Motor neuron (in vitro differentiated cells): Measurements from ENCODE around the gene USP3. TPM values are rescaled to one million over a fixed set of nuclear protein-coding genes. Genes with fewer than 3 reads are reported as not detected.

Source experiments
- ATAC-seq, 8 experiments: fragments of 200-7000 bp; cut with Tn5 transposase; replicated peaks in 6 of 8; 2 replicates each; pipeline ENCODE4 v1.8.0; 2021; ENCODE audit warnings: mild to moderate bottlenecking in 8 of 8, moderate library complexity in 8 of 8
- H3K27ac ChIP-seq, 2 donors: fragments of 250-450 bp; sonication (Bioruptor Pico); 2 replicates each; pipeline ENCODE4 v1.9.0; 2021; ENCODE audit warnings: antibody characterized with exemption in 2 of 2, mild to moderate bottlenecking in 2 of 2, moderate library complexity in 1 of 2
- H3K4me1 ChIP-seq, 2 donors: fragments of 250-450 bp; sonication (Bioruptor Pico); replicated peaks in 1 of 2; 2 replicates each; pipeline ENCODE4 v1.6.1; 2021; ENCODE audit warnings: antibody characterized with exemption in 2 of 2, mild to moderate bottlenecking in 2 of 2, moderate library complexity in 1 of 2
- H3K4me3 ChIP-seq, 5 donors: fragments of 250-450 bp; sonication (Bioruptor Pico); 2 replicates each; pipeline ENCODE4 v1.9.0; 2021; ENCODE audit warnings: antibody characterized with exemption in 5 of 5, mild to moderate bottlenecking in 5 of 5, moderate library complexity in 4 of 5
- WGBS, 10 experiments: fragments of 450-650 bp; shearing (Covaris generic); methylation state at CpG; one replicate each; pipeline ENCODE4 v1.0.0; 2022; 5-methylcytosine and 5-hydroxymethylcytosine counted together
- in situ Hi-C, 9 experiments: fragments of 400-800 bp; cut with MboI; loops; one replicate each; pipeline ENCODE4 v1.15.0; 2021; ENCODE audit warnings: low sequenced_read_pairs in 9 of 9, low pct_unique_long_range_greater_than_20kb in 2 of 9; ENCODE audit not compliant: unreplicated experiment in 9 of 9
- total RNA-seq, 8 experiments: library from RNA; unstranded; fragments of 300-600 nt; gene quantifications; 2 replicates each; pipeline versions ENCODE4 v1.2.3 to v1.2.4, GENCODE V29; 2022

The USP3 gene
- total RNA-seq, 8 experiments from 2014 or later = 20.4 to 63.7 (median 47.1) TPM

GRCh38 chr15:63493436-63493835, 11.0 kb upstream of the USP3 start:
- Histone ChIP-seq H3K4me1 (peaks cover 0 to 7% of the 10 kb centered on the region in 2 donors), H3K27ac (no peak overlapping the region), H3K4me3 (no peak overlapping the region)
- ATAC-seq = no peak
- in situ Hi-C loops = no loop called here
- WGBS, 10 experiments = 33 to 100% (median 83%) methylated on average over 1 to 2 of the region's 2 CpGs; no CpG with 5 or more reads in 2 of the 10 experiments

GRCh38 chr15:63494408-63494807, 10.0 kb upstream of the USP3 start:
- ATAC-seq = no peak
- no peak overlapping the region for H3K4me3 ChIP-seq
- 84 to 100% (median 97%) methylated on average over 1 to 4 of the region's 4 CpGs; no CpG with 5 or more reads in 5 of the 10 experiments for WGBS, 10 experiments
- H3K27ac ChIP-seq = no peak overlapping the region
- H3K4me1 ChIP-seq = peaks cover 0 to 7% of the 10 kb centered on the region in 2 donors
- in situ Hi-C loops = no loop called here

DNA sequence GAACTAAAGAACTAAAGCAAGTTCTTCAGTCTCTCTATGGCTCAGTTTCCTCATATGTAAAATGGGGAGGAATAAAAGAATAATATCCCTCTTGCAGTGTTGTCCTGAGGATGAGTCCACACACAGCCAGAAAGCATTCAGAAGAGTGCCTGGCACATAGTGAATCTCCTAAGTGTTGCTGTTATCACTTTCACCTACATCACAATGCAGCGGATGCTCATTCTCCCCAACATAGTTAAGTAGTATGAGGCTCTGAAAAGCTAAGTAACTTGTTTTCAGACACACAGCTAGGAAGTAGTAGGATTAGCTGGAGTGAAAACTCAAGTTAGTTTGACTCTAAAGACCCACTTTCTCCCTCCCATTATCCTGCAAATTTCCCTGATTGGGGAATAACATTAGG, 9.1 kb upstream of the USP3 start:
- Histone ChIP-seq H3K27ac (no peak overlapping the region), H3K4me3 (no peak overlapping the region), H3K4me1 (peaks cover 0 to 7% of the 10 kb centered on the region in 2 donors)
- no peak for ATAC-seq
- 33 to 83% (median 67%) methylated on average over 1 of the region's 1 CpG; no CpG with 5 or more reads in 6 of the 10 experiments for WGBS, 10 experiments
- in situ Hi-C loops = no loop called here

GRCh38 chr15:63495780-63496488, 8.5 kb upstream of the USP3 start:
- Histone ChIP-seq H3K27ac (no peak overlapping the region), H3K4me1 (peaks cover 0 to 10% of the 10 kb centered on the region in 2 donors), H3K4me3 (no peak overlapping the region)
- ATAC-seq = peak in 1 of 8 experiments; percentile 59
- in situ Hi-C loops = no loop called here
- 30 to 94% (median 74%) methylated on average over 1 to 5 of the region's 5 CpGs for WGBS, 10 experiments

GRCh38 chr15:63497642-63498467, 6.5 kb upstream of the USP3 start:
- Histone ChIP-seq H3K27ac (no peak overlapping the region), H3K4me1 (peaks cover 8 to 21% of the 10 kb centered on the region in 2 donors), H3K4me3 (no peak overlapping the region)
- peak in 1 of 8 experiments; percentile 20 for ATAC-seq
- in situ Hi-C loops = no loop called here
- 67 to 100% (median 92%) methylated on average over 1 to 5 of the region's 8 CpGs for WGBS, 10 experiments

GRCh38 chr15:63499175-63499549, 5.2 kb upstream of the USP3 start:
- WGBS, 10 experiments = 90 to 100% (median 94%) methylated on average over 3 to 6 of the region's 6 CpGs; no CpG with 5 or more reads in 3 of the 10 experiments
- in situ Hi-C loops = no loop called here
- Histone ChIP-seq H3K27ac (no peak overlapping the region), H3K4me1 (peaks cover 17 to 27% of the 10 kb centered on the region in 2 donors), H3K4me3 (no peak overlapping the region)
- ATAC-seq = no peak

DNA sequence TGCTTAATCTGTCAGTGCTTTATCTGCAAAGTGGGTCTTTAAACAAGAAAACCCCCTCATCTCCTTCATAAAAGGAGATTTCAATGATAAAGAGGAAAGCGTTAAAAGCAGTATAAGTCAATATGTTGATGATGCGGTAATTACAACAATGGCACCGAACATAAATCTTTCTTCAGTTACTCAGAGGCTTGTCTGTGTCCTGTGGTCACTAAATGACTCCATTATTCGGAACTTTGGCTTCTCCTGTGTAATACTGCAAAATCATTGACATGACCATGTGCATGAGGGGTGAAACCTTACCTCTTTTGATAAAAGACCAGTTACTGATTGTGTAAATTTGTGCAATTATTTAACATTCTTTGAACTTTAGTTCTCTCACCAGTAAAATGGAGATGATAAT, 4.8 kb upstream of the USP3 start:
- ATAC-seq = no peak
- WGBS, 10 experiments = 22 to 100% (median 69%) methylated on average over 1 to 4 of the region's 4 CpGs
- Histone ChIP-seq H3K4me3 (no peak overlapping the region), H3K4me1 (peaks cover 17 to 27% of the 10 kb centered on the region in 2 donors), H3K27ac (no peak overlapping the region)
- in situ Hi-C loops = no loop called here

GRCh38 chr15:63500265-63501250, 3.8 kb upstream of the USP3 start:
- no peak overlapping the region for H3K4me3 ChIP-seq
- H3K27ac ChIP-seq = no peak overlapping the region
- peaks cover 17 to 27% of the 10 kb centered on the region in 2 donors for H3K4me1 ChIP-seq
- in situ Hi-C loops = no loop called here
- 40 to 100% (median 79%) methylated on average over 1 to 7 of the region's 8 CpGs; no CpG with 5 or more reads in 1 of the 10 experiments for WGBS, 10 experiments
- ATAC-seq = no peak

DNA sequence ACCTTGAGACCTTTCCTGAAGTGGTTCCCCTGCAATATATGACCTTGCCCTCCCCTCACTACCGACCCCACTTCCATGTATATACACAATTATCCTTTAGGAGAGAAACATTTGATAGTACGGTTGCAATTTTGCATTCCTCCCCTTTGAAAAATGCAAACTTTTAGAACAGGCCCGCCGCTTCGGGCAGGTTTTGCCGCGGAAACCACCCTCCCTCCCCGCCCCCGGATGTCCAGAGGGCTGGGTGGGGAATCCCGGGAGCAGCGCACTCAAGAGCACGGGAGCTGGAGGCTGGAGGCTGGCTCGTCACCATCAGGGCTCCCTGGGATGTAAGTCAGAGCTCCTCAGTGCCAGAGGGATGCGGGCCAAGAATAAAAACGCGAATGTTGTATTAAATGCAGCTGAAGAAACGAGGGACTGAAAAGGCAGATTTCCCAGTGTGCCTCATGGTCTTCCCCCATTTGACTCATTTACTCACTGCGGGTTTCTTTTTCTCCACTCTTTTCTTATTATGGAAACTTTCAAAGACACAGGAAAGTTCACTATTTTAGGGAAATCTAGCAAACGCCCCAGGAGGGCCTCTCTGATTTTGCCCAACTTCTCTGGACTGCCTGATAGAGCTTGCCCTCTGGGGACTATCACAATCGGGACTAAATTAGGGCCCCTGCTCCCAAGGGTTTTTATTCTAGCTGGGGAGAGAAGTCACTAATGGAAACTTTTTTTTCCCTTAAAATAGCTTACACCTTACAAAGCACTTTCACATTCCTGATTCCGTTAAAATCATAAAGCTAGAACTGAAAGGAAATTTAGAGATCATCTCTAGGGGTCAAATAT, 2.9 kb upstream of the USP3 start:
- 5 to 50% (median 25%) methylated on average over 2 to 13 of the region's 21 CpGs for WGBS, 10 experiments
- in situ Hi-C loops = no loop called here
- H3K27ac ChIP-seq = no peak overlapping the region
- peaks cover 19 to 28% of the 10 kb centered on the region in 2 donors for H3K4me1 ChIP-seq
- H3K4me3 ChIP-seq = no peak overlapping the region
- ATAC-seq = peak in 3 of 8 experiments; percentile 4 to 8 (median 6)

DNA sequence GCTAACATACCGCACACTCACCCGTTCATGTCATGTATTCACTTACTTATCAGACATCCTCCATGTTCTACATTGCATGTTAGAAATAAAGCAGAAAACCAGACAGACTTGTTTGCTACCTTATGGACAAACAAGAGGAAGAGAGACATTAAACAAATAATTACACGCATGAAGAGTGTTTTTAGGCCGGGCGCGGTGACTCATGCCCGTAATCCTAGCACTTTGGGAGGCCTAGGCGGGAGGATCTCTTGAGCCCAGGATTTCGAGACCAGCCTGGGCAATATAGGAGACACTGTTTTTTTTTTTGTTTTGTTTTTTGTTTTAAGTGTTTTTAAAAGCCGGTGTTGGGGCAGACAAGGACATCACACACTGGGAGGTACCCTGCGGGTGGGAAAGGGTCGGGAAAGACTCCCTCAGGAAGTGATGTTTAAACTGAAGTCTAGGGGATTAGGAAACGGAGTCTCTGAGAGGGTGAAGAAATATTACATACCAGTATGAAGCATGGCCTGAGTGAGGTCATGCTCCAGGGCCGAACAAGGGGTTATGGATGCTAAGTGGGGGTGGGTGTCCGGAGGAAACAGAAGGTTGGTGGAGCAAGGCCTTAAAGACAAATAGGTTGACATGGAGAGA, 2.1 kb upstream of the USP3 start:
- H3K4me3 ChIP-seq = no peak overlapping the region
- no peak for ATAC-seq
- in situ Hi-C loops = no loop called here
- 55 to 100% (median 88%) methylated on average over 1 to 13 of the region's 15 CpGs for WGBS, 10 experiments
- peaks cover 25 to 31% of the 10 kb centered on the region in 2 donors for H3K4me1 ChIP-seq
- no peak overlapping the region for H3K27ac ChIP-seq

GRCh38 chr15:63502843-63503738, 1.3 kb upstream of the USP3 start:
- Histone ChIP-seq H3K4me3 (peak overlapping the region; percentile 58 to 93 (median 63)), H3K27ac (peak overlapping the region in 1 of 2 donors; percentile 2), H3K4me1 (peaks cover 33 to 34% of the 10 kb centered on the region in 2 donors)
- 2 to 57% (median 30%) methylated on average over 6 to 21 of the region's 34 CpGs; no CpG with 5 or more reads in 1 of the 10 experiments for WGBS, 10 experiments
- ATAC-seq = peak in 4 of 8 experiments; percentile 2 to 41 (median 23)
- in situ Hi-C loops = no loop called here
